H9 (cell line): ENCODE results near the gene RSAD1. TPM values are rescaled to one million over a fixed set of nuclear protein-coding genes. Genes with fewer than 3 reads are reported as not detected.

Source experiments
- DNase-seq: peaks from one replicate; pipeline ENCODE4 v3.0.0-alpha.2; 2017
- H2AFZ ChIP-seq: one replicate; pipeline ENCODE4 v1.6.1; 2013; ENCODE audit warnings: mild to moderate bottlenecking, low read length, control low read depth, moderate library complexity
- H2AK5ac ChIP-seq: 2 replicates; pipeline ENCODE4 v1.6.1; 2013; ENCODE audit warnings: low read length, control low read depth, mixed read lengths; ENCODE audit not compliant: insufficient read length
- H2BK120ac ChIP-seq: one replicate; pipeline ENCODE4 v1.6.1; 2013; ENCODE audit warnings: low read depth, mild to moderate bottlenecking, low read length, control low read depth, inconsistent platforms; ENCODE audit not compliant: poor library complexity, severe bottlenecking
- H2BK12ac ChIP-seq: 2 replicates; pipeline ENCODE4 v1.6.1; 2013; ENCODE audit warnings: low read length, control low read depth, mixed read lengths, low read depth; ENCODE audit not compliant: insufficient read length
- H2BK15ac ChIP-seq: 2 replicates; pipeline ENCODE4 v1.6.1; 2013; ENCODE audit warnings: low read depth, low read length, control low read depth
- H2BK20ac ChIP-seq: one replicate; pipeline ENCODE4 v1.6.1; 2013; ENCODE audit warnings: low read depth, mild to moderate bottlenecking, low read length, control low read depth, inconsistent platforms; ENCODE audit not compliant: poor library complexity, severe bottlenecking
- H2BK5ac ChIP-seq: 2 replicates; pipeline ENCODE4 v1.6.1; 2013; ENCODE audit warnings: low read length, control low read depth, mixed read lengths; ENCODE audit not compliant: insufficient read length
- H3K14ac ChIP-seq: 2 replicates; pipeline ENCODE4 v1.6.1; 2013; ENCODE audit warnings: low read length, control low read depth; ENCODE audit not compliant: insufficient read depth
- H3K18ac ChIP-seq: 2 replicates; pipeline ENCODE4 v1.6.1; 2013; ENCODE audit warnings: low read depth, mild to moderate bottlenecking, mixed read lengths, low read length, control low read depth; ENCODE audit not compliant: insufficient read length
- H3K23ac ChIP-seq: 2 replicates; pipeline ENCODE4 v1.6.1; 2013; ENCODE audit warnings: low read length, control low read depth, mixed read lengths, low read depth; ENCODE audit not compliant: insufficient read length
- H3K23me2 ChIP-seq: 2 replicates; pipeline ENCODE4 v1.6.1; 2013; ENCODE audit warnings: low read depth, mild to moderate bottlenecking, mixed read lengths, low read length, control low read depth; ENCODE audit not compliant: insufficient read length, poor library complexity, severe bottlenecking
- H3K27ac ChIP-seq: 2 replicates; pipeline ENCODE4 v1.5.1; 2013; ENCODE audit warnings: low read length, control low read depth, mixed read lengths, low read depth; ENCODE audit not compliant: insufficient read length
- H3K27me3 ChIP-seq: 2 replicates; pipeline ENCODE4 v1.6.1; 2013; ENCODE audit warnings: low read length, control low read depth, inconsistent platforms; ENCODE audit not compliant: insufficient read depth
- H3K4ac ChIP-seq: 2 replicates; pipeline ENCODE4 v1.6.1; 2013; ENCODE audit warnings: low read depth, mild to moderate bottlenecking, control low read depth, inconsistent platforms, low read length, moderate library complexity
- H3K4me1 ChIP-seq: 2 replicates; pipeline ENCODE4 v1.6.1; 2013; ENCODE audit warnings: low read length, control low read depth, inconsistent platforms; ENCODE audit not compliant: insufficient read depth
- H3K4me2 ChIP-seq: 2 replicates; pipeline ENCODE4 v1.6.1; 2013; ENCODE audit warnings: low read length, control low read depth, mixed read lengths; ENCODE audit not compliant: insufficient read length, insufficient read depth
- H3K56ac ChIP-seq: 2 replicates; pipeline ENCODE4 v1.6.1; 2013; ENCODE audit warnings: low read depth, mild to moderate bottlenecking, mixed read lengths, low read length, control low read depth; ENCODE audit not compliant: insufficient read length
- H3K79me1 ChIP-seq: 2 replicates; pipeline ENCODE4 v1.6.1; 2013; ENCODE audit warnings: low read depth, mild to moderate bottlenecking, moderate library complexity, low read length, control low read depth, inconsistent platforms; ENCODE audit not compliant: insufficient read depth, poor library complexity, severe bottlenecking
- H3K79me2 ChIP-seq: 2 replicates; pipeline ENCODE4 v1.6.1; 2013; ENCODE audit warnings: low read length, control low read depth, inconsistent platforms; ENCODE audit not compliant: insufficient read depth
- H3K9ac ChIP-seq: 2 replicates; pipeline ENCODE4 v1.6.1; 2013; ENCODE audit warnings: low read length, control low read depth, mixed read lengths; ENCODE audit not compliant: insufficient read length; ENCODE audit errors: extremely low read depth
- H3K9me3 ChIP-seq: one replicate; pipeline ENCODE4 v1.6.1; 2013; ENCODE audit warnings: low read depth, low read length, inconsistent platforms; ENCODE audit not compliant: control insufficient read depth
- H3T11ph ChIP-seq: one replicate; pipeline ENCODE4 v1.6.1; 2013; ENCODE audit warnings: mild to moderate bottlenecking, low read length, control low read depth, inconsistent platforms
- H4K20me1 ChIP-seq: one replicate; pipeline ENCODE4 v1.6.1; 2013; ENCODE audit not compliant: control insufficient read depth, insufficient read length, insufficient read depth
- H4K5ac ChIP-seq: 2 replicates; pipeline ENCODE4 v1.6.1; 2013; ENCODE audit warnings: low read depth, mild to moderate bottlenecking, mixed read lengths, low read length, control low read depth; ENCODE audit not compliant: insufficient read length
- H4K8ac ChIP-seq: replicated peaks from 2 replicates; pipeline ENCODE4 v1.6.1; 2013; ENCODE audit warnings: low read length, control low read depth, mixed read lengths, low read depth; ENCODE audit not compliant: insufficient read length
- H4K91ac ChIP-seq: 2 replicates; pipeline ENCODE4 v1.6.1; 2013; ENCODE audit warnings: low read depth, mild to moderate bottlenecking, moderate library complexity, mixed read lengths, low read length, control low read depth; ENCODE audit not compliant: insufficient read length
- H3K27ac Mint-ChIP-seq, 3 experiments: 2 replicates in 2 of 3; 3 replicates in 1 of 3; pipeline ENCODE4 v1.8.0; 2020 to 2021; ENCODE audit warnings: mixed read lengths in 3 of 3, mild to moderate bottlenecking in 1 of 3, moderate library complexity in 1 of 3
- H3K27me3 Mint-ChIP-seq: 2 replicates; pipeline ENCODE4 v1.8.0; 2021; ENCODE audit warnings: low read depth, mild to moderate bottlenecking, moderate library complexity, mixed read lengths
- H3K36me3 Mint-ChIP-seq, 3 experiments: 2 replicates in 2 of 3; 3 replicates in 1 of 3; pipeline ENCODE4 v1.8.0; 2020 to 2021; ENCODE audit warnings: low read depth in 3 of 3, mixed read lengths in 3 of 3; ENCODE audit not compliant: insufficient read depth in 1 of 3
- H3K4me1 Mint-ChIP-seq, 2 experiments: 2 replicates each; pipeline ENCODE4 v1.8.0; 2020; ENCODE audit warnings: mixed read lengths in 2 of 2
- H3K4me3 Mint-ChIP-seq, 2 experiments: 2 replicates in 1 of 2; 3 replicates in 1 of 2; pipeline ENCODE4 v1.8.0; 2020 to 2021; ENCODE audit warnings: mild to moderate bottlenecking in 2 of 2, mixed read lengths in 2 of 2, moderate library complexity in 1 of 2
- H3K9me3 Mint-ChIP-seq, 2 experiments: 2 replicates in 1 of 2; 3 replicates in 1 of 2; pipeline ENCODE4 v1.8.0; 2020; ENCODE audit warnings: mild to moderate bottlenecking in 2 of 2, mixed read lengths in 2 of 2, moderate library complexity in 1 of 2
- CTCF ChIP-seq: fragments of 200-600 bp; sonication (generic); conservative IDR thresholded peaks from 3 replicates; pipeline ENCODE4 v1.8.0; 2021; ENCODE audit warnings: antibody characterized with exemption, mild to moderate bottlenecking
- WGBS: extraction: QIAGEN DNeasy Blood & Tissue Kit; methylation state at CpG from one replicate; pipeline ENCODE4 v1.1.7; 2013; ENCODE audit warnings: missing lambda C conversion rate, low lambda C conversion rate, mixed read lengths; ENCODE audit not compliant: insufficient read length; ENCODE audit errors: extremely low coverage; 5-methylcytosine and 5-hydroxymethylcytosine counted together
- total RNA-seq: library from RNA; stranded (reverse); gene quantifications from 2 replicates; pipeline ENCODE4 v1.2.1, GENCODE V29; 2021

The RSAD1 gene
- total RNA-seq, 1 experiment from 2014 or later = 27.9 TPM

GRCh38 chr17:50511058-50511457, 32.4 kb downstream of the RSAD1 start:
- Mint-ChIP-seq H3K27me3 (peaks cover 10% of the 10 kb centered on the region), H3K27ac (no peak overlapping the region)
- no CpG with 5 or more reads among the region's 3 CpGs for WGBS

More at GRCh38 chr17:50511058-50511457, 32.4 kb downstream of the RSAD1 start:
- Histone ChIP-seq H3K79me1 (no peaks in the 10 kb centered on the region), H3K27me3 (no peaks in the 10 kb centered on the region; the same call in 1 of the 2 replicates), H2BK120ac (no peak overlapping the region), H3K4me1 (no peaks in the 10 kb centered on the region; the same call in 1 of the 2 replicates), H2BK15ac (no peak overlapping the region), H4K5ac (no peak overlapping the region), H4K91ac (no peak overlapping the region), H2AK5ac (no peak overlapping the region), H3K23me2 (peaks cover 5% of the 10 kb centered on the region), H3T11ph (no peak overlapping the region), H4K20me1 (no peaks in the 10 kb centered on the region), H3K18ac (no peak overlapping the region), H3K4me2 (no peak overlapping the region), H2BK20ac (no peak overlapping the region), H2BK12ac (no peak overlapping the region), H3K27ac (no peak overlapping the region), H2AFZ (no peak overlapping the region), H3K9me3 (no peaks in the 10 kb centered on the region), H3K56ac (no peak overlapping the region), H3K14ac (no peak overlapping the region), H3K4ac (no peak overlapping the region), H3K9ac (no peak overlapping the region), H4K8ac (no peak overlapping the region), H3K79me2 (no peaks in the 10 kb centered on the region), H2BK5ac (no peak overlapping the region), H3K23ac (no peak overlapping the region)
- Mint-ChIP-seq H3K9me3 (no peaks in the 10 kb centered on the region; a peak in 2 of 5 replicates), H3K36me3 (no peaks in the 10 kb centered on the region), H3K4me3 (no peak overlapping the region), H3K4me1 (peaks cover 27 to 40% of the 10 kb centered on the region in 2 experiments)
- no peak for TF ChIP-seq CTCF
- DNase-seq = no peak
